Right forelimb (tissue), 1 donor: Measurements from ENCODE around the gene COL25A1.
A peak's percentile ranks its signal among the peaks of the same experiment; 100 is the strongest.

Experiments used
- DNase-seq: peaks from one replicate; pipeline ENCODE4 v3.0.0-alpha.2; 2018

The COL25A1 gene

DNA sequence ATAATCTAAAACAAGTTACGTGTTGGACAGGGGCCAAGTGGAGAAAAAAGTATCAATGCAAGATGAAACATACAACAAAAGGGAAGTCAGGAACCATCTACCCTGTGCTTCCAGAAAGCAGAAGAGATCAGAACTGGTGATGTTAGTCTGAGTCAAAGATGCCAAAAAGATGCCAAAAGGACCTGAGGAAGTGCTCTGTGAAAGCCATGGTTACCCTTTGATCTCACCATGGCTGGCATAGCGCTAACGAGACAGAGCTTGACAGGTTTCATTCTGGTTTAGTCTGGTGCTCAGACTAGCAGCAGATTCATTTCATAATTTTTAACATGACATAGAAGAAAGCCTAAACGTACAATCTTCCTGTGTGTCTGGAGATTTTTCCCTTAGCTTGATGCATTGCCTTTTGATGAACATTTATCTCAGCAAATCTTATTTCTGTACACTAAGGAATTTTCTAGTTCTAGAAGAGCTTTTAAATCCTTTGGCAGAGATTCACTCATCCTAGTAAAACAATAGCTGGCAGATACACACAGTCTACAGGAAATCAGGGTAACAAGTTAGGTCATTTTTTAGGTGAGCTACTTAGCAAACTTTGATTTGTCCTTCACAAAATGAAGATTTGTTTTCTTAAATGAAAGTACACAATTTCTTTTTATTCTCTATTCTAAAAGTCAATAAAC is 87.7 kb downstream of the COL25A1 start:
- DNase-seq = no peak

DNA sequence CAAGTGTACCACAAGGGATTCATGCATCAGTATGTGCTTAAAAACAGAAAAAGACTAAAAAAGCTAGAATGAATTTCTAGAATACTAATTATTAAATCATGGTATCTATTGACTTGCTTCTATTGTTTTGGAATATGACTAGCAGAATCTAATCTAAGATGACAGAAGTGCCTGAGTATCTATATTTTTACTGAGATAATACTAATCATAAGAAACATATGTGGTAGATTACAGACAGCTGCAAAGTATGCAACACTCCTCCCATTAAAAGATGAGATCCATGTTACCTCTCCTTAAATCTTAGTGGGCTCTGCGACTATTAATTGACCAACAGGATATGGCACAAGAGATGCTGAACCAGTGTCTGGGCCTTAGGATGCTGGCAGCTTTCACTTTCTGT is 89.4 kb downstream of the COL25A1 start:
- no peak for DNase-seq

DNA sequence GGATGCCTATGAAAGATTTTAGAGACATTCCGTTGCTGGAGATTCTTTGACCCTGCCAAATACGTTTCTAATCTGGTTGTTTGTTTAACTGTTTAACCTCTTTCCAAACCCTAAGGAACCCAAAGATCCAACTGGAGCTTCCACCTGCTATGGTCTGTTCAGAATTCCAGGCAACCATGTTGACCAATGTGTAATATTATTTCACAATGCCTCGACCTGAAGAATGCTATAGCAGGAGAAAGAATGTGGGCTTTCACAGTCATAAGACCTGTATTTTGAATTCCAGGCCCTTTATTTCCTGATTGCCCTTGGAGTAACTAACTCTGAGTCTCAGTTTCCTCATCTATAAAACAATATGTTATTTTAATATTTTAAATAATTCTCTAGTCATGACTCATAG is 90.8 kb downstream of the COL25A1 start:
- no peak for DNase-seq

DNA sequence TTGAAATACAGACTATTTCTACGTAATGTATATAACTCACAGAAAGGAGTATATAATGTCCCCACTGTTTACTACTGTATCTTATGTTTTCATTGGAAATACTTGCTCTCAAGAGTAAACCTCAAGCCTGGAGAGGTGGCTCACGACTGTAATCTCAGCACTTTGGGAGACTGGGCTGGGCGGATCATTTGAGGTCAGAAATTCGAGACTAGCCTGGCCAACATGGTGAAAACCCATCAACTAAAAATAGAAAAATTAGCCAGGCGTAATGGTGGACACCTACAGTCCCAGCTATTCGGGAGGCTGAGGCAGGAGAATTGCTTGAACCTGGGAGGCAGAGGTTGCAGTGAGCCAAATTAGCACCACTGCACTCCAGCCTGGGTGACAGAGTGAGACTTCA is 92.8 kb downstream of the COL25A1 start:
- no peak for DNase-seq

DNA sequence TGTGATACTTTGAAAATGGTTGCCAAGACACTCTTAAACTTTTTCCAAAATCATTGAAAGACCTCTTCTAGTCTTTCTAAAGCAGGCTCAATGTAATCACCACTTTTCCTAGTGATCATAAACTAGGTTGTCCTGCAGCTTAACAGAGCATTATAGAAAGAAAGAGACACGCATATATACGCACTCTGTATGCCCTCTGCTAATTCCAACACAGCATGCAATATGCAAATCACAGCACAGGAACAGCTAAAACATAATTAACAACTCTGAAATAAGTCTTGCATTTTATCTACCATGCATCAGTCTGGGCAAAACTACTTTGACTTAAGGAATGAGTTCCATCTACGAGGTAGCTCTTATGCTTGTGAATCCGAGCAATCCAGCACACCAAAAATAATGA is 94.6 kb downstream of the COL25A1 start:
- no peak for DNase-seq

DNA sequence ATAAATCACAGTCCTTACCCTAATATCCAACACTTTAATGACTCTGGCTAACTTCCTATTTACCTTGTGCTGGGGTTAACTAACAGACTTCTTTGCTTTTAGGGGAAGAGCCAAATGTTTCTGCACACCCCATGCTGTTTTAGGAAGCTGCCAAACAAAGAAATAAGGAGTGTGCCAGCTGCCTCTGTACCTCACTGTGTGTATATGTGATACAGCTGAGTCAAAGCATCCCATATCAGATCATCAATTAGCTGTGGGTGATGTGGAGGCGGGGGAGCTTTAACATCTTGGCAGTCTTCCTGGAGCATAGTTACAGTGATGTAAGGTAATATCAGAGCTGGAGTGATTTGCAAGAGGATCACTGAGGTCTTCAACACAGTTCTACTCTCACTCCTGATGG is 95.4 kb downstream of the COL25A1 start:
- DNase-seq = peak; percentile 45

DNA sequence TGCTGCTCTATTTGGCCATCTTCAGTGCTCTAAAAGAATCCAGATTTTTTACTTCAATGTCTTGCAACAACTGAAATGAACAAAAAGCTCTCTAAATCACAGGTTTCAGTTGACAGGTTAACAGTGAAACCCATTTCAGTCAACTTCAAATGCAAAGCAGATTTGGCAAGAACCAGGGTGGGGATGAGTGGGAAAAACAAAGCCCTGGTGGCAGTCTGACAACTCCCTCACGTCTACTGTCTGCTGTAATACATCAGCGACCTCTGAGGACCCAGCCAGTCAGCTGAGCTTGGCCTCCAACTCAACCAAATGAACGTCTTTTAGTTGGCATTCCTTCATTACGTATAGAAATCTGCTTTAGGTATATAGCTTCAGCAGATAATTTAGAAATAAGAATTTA is 95.8 kb downstream of the COL25A1 start:
- DNase-seq = no peak

DNA sequence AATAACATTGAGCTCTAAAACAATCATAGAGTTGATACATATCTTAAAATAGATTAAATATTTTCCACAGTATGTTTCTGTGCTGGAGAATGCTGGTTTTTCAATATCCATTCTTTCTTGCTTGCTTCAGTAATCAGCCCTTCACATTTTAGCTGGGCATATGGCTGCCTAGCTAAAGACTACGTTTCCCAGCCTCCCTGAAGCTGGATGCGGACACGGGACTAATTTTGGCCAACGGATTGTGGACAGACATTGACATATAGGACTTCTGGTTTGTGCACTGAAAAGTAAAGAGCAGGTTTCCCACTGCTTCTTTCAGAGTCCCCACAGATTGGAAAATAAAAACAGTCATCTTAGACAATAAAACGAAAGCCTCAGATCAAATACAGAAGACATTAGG is 97.3 kb downstream of the COL25A1 start:
- no peak for DNase-seq

DNA sequence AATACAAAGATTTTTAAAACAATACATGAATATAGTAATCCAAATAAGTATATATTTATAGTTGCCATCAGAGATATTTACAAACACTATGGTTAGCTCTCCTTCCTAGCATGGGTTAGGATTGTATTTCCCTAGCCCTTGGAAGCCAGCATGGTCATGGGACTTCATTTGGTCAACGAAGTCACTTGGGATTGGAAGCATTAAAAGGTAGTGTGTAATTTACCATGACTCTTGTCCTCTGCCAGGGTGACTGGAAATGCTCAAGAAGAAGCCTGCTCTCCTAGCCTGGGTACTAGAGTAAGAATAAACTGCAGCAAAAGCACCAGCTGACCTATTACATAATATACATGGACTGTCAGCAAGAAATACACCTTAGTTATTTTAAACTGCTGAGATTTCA is 102.9 kb downstream of the COL25A1 start:
- DNase-seq = no peak

DNA sequence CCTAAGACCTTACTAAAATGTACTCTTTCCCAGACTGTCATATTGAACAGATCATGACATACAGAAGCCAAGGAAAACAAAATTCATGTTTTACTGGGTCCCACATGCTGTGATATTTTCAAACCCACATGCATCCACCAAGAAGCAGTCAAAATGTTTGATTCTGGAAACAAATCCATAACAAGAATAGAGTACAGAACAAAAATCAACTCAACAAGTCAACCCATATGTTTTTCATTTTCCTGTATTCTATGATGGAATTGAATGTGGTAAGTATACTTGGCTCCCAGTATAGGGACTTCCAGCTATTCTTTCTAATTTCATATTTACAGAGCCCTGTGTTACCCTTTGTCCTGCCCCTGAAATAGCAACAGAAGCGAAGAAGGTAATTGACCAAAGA is 106.8 kb downstream of the COL25A1 start:
- no peak for DNase-seq

DNA sequence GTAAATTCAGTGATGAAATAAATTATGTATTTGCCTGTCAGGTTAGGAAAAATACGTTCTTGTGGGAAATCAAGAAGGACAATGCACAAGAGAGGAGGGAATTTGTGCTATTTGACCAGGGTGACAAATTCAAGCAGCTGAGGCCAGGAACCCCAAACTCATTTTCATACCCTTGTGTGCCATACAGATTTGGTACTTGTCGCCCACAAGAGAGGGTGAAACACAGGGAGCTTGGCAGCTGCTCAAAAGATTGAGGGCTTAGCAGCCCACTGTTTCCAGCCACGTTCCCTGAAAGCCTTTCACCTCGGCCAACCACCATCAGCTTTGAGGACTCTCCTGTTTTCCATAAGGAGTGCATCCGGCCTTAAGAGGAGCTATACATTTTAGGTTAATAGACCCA is 111.2 kb downstream of the COL25A1 start:
- DNase-seq = no peak

DNA sequence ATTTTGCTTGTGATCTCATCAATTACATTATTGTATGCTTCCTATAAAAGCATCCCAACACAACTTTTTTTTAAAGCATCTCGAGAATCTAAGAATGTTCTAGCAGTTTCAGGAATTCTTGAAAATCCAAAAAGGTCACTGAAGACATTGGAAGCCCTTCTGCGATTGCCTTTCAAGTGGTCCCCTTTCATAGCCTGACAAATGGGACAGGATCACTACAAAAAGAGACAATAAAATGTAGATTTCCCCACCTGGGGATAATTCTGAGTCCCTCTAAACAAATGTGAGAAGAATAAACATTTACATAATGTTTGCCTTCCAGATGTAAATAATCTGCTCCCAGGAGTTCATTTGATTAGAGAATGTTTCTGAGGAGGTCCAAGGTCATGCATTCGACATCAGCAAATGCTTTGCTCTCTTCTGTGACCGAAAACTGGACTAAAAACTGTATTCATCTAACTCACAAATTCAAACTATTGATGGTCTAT is 116.0 kb downstream of the COL25A1 start:
- DNase-seq = no peak

DNA sequence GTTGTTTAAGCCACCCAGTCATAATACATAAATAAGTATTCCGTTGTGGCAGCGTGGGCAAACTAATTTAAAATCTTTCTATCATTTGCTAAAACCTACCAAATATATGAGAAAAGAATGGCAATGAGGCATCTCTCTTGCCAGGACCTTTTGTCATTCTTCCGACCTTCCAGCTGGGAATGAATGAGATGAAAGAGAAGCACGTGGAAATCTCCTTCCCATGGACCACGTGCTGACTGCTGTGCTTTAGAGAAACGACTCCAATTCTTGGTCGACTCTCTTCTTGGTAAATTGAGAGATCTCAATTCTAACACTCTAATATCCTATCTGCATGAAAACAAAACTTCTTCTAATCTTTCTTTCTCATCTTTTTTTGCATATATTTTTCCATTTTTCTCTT is 116.5 kb downstream of the COL25A1 start:
- DNase-seq = no peak

DNA sequence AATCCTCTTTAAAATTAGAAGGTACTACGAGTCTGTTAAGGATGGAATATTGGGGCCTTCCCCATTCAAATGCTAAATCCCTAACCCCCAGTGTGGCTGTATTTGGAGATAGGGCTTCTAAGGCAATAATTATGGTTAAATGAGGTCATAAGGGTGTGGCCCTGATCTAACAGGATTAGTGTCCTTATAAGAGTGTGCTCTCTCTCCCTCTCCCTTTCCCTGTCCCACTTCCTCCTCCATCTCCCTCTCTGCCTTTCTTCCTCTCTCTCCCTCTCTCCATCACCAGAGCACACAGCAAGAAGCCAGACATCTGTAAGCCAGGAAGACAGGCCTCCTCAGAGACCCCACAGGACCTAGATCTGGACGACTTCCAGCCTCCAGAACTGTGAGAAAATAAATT is 116.9 kb downstream of the COL25A1 start:
- no peak for DNase-seq

DNA sequence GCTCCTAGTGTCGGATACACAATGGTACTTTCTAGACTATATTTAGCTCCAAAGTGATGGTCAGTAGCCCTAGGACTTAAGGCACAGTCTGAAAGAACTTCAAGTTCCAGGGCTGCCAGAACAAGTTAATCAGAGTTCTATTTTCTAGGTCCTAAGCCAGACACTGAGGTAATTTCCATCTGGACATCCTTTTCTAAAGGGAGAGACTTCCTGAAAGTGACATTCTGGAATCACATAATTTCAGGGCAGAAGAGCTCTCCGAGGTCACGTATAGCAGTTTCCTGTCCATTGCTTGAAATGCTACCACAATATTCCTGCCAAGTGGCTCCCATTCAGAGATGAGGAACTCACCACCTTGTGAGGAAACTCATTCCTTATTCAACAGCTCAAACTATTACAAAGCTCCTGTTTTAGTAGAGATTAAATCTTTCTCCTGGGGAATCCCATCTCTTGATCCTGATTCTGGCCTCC is 117.9 kb downstream of the COL25A1 start:
- peak; percentile 50 for DNase-seq

DNA sequence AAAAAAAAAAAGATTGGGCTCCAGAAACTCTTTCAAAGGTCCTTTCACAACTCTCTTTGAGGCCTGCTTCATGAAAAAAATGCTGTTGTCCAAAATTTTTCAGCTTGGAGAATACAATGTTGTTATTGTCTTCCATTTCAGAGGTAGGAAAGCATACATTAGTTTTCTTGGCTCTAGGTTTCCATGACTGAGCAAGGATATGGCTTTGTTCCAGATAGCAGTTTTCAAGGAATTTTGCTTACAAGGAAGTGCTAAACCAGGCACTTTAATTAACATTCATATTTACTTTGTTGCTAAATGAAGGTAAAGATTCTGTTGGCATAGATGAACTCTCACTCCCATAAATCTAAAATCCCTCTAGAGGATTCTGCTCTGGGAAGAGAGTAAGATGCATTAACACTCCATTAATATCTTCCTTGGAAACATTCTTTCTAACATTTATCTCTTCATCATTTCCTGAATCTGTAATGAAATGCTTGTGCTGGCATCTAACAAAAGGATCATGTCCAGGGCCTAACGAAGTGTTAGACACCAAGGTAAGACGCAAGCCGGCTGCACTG is 118.4 kb downstream of the COL25A1 start:
- no peak for DNase-seq

DNA sequence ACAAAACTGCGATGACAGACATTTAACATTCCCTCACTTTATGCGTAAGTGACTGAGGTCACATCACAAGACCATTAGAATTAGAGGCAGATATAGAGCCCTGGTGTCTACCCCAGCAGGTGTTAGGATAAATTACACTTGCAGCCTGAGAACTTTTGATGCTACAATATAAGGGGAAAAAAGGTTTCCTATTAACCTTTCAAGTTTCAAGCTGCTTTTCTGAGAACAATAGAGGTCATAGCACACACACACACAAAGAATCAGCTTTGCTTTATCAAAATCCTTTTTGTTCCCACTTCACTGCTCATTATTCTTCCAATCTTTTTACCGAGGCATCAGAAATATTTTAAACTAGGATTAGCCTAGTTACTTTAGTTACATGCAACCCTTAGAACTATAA is 119.8 kb downstream of the COL25A1 start:
- no peak for DNase-seq

DNA sequence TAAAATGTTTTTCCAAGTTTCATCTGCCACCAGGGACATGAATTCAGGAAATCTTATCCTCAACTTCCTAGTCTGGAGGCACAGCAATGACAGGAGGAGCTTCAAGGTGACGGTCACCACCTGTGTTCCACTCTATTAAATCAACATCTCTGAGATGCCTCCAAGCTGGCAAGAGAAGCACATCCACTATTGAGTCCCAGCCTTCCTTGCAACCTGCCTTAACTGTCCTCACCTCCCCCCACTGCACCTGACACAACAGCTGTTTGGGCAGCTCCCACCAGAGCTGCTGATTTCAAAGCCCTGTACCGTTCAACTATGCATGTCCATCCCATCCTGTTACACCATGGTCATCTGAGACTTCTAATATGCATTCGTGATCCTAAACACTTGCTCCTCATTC is 123.4 kb downstream of the COL25A1 start:
- no peak for DNase-seq

DNA sequence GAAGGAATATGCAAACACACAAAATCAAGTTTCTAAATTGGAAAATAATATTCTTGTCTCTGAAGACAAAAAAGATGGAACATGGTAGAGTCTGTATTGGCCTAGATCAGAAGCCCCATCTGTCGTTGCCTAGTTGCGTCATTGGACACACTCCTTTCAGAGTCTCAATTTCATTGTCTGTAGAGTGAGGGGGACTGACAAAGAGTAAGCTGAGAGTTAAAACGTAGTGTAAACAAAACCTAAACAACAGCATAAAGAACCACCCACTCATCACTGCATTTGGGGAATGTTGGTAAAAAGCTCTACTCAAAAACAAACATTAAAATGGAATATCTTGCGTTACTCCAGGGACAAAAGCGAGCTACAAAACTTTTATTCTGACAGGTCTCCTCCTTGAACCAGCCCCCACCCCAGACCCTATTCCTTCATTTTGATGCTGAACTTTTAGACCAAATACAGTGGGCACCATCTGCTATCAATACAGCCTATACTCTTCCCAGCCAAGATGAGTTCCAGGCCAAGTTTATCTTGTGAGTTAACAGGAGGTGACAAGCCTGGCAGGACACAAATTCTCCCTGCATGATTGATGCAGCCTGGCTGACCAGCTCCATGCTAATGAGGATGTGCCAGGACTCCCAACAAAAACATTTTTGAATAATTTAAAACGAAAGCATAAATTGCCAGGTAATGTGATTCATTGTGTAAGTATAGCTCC is 125.2 kb downstream of the COL25A1 start:
- no peak for DNase-seq

DNA sequence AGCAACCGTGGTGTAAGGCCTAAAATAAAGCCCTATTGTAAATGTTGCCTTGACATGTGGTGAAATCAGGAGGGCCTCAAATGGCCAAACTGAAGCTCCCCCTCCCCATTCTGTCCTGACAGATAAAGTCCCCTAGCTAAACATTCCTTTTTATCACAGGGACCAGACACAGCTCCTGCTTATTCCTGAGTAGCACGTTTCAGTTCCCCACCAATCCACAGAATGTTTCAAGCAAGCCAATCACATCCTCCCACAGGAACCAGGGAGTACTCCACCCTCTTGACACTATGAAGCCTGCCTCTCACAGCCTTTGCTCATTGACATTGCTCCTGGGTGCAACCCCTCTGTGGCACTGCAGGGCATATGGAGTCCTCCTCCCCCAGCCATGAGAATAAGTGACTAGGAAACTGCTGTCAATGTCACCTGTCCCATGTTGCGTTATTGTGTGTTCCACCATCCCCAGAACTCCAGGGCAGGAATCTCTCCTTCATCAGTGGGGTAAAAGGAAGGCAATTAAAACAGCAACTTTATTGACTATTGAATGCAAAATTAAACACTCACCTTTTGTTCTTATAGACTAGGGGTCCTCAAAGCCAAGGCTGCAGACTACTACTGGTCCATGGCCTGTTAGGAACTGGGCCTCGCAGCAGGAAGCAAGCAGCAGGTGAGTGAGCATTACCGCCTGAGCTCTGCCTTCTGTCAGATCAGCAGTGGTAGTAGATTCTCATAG is 128.1 kb downstream of the COL25A1 start:
- no peak for DNase-seq

DNA sequence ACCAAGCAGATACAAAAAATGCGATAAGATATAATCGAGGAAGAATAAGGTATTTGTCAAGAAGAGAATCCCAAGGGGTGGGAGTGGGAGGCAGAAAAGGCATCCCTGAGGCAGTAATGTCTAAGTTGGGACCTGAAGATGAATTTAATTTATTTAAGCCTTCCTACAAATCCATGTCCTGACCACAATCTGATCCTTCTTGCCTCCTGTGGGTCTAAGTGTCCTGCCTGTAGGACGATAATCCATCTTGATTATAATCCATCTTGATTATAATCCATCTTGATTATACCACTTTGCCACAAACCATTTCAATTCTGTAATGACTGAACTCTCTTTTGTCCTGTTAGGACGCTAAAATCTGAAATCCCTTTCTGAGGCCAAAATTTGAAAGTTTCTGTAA is 130.2 kb downstream of the COL25A1 start:
- no peak for DNase-seq

DNA sequence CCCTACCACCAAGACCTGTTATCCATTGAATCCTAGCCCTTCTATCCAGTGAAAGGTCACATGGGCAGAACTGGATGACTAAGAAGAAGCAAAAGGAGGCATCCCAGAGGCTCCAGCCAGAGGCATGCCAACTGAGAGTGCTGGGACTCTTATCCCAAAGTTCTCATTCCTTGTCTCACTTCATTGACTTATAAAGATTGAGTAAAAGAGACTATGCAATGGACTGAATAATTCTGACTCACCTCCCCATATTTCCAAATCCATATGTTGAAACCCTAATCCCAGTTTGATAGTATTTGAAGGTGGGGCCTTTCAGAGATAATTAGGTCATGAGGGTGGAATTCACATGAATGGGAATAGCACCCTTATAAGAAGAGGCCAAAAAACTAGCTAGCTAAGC is 131.4 kb downstream of the COL25A1 start:
- DNase-seq = no peak

DNA sequence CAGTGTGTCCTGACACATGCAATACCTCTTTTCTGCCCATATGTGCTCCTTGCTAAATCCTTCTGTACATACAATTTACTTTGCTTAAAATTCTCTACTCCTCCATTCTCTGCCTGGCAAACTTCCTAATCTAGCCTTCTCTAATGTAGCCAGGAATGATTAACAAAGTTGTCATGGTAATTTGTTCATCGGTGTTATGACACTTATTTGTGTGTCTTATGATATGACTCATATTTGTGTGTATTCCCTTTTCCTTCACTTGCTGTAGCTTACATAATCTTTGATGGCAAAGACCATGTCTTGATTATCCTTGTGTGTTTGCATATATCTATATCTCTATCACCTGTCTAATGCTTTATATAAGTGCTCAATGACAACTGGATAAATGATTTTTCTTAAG is 133.3 kb downstream of the COL25A1 start:
- no peak for DNase-seq

DNA sequence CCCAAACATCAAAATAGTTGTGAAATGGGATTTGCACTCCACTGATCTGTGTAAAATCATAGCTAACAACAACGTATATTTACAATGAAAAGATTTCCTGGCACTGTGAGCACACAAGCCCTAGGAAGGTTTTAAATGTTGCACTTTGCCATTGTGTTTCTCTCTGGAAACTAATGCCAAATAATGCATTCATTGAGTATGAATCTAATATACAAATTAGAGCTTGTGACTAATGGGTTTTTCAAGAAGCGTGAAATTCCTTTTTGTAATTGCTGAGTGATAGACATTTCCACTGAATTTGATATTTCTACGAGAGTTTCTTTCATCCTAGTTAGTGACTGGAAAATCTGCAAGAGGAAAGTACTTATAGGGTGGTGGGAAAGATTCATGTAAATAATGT is 135.9 kb downstream of the COL25A1 start:
- no peak for DNase-seq
